Gastrocnemius medialis (tissue), 4 donors: ENCODE measurements around the gene PRICKLE3. TPM values are rescaled to one million over a fixed set of nuclear protein-coding genes. Genes with fewer than 3 reads are reported as not detected.

Experiments used
- ATAC-seq, 2 donors: fragments of 150-250 bp; one replicate each; pipeline ENCODE4 v1.9.1; 2016
- DNase-seq, 2 donors: peaks; one replicate each; pipeline ENCODE4 v3.0.0-alpha.2; 2019
- H3K27ac ChIP-seq, 4 donors: fragments of 200-600 bp; sonication (generic); 1 replicate in 1 of 4; 2 replicates in 3 of 4; pipeline ENCODE4 v1.5.1; 2016 to 2018; ENCODE audit warnings: mild to moderate bottlenecking in 2 of 4, moderate library complexity in 1 of 4
- H3K27me3 ChIP-seq, 3 donors: fragments of 200-600 bp; sonication (generic) in 2 of 3; 1 replicate in 1 of 3; 2 replicates in 2 of 3; pipeline versions ENCODE4 v1.5.1 to v1.6.0; 2016 to 2019; ENCODE audit warnings: mild to moderate bottlenecking in 1 of 3, moderate library complexity in 1 of 3
- H3K36me3 ChIP-seq, 2 donors: fragments of 200-600 bp; sonication (generic) in 1 of 2; one replicate each; pipeline ENCODE4 v1.5.1; 2017 to 2018
- H3K4me1 ChIP-seq, 2 donors: fragments of 200-600 bp; sonication (generic) in 1 of 2; one replicate each; pipeline ENCODE4 v1.5.1; 2016 to 2017; ENCODE audit warnings: mild to moderate bottlenecking in 2 of 2
- H3K4me3 ChIP-seq, 4 donors: fragments of 200-600 bp; sonication (generic) in 3 of 4; 1 replicate in 1 of 4; 2 replicates in 3 of 4; pipeline ENCODE4 v1.5.1; 2016 to 2019; ENCODE audit warnings: mild to moderate bottlenecking in 2 of 4
- H3K9me3 ChIP-seq, 3 donors: fragments of 200-600 bp; sonication (generic) in 2 of 3; 1 replicate in 1 of 3; 2 replicates in 2 of 3; pipeline ENCODE4 v1.5.1; 2016 to 2019
- POLR2A ChIP-seq, 2 donors: fragments of 450-650 bp; IDR thresholded peaks; one replicate each; pipeline ENCODE4 v1.6.1; 2017; ENCODE audit warnings: antibody characterized with exemption in 2 of 2, mild to moderate bottlenecking in 2 of 2, moderate library complexity in 2 of 2
- in situ Hi-C, 4 donors: fragments of 200-750 bp; cut with MboI; loops; one replicate each; pipeline versions ENCODE4 v1.15.0 to v1.8.0; 2017; ENCODE audit warnings: low sequenced_read_pairs in 4 of 4
- intact Hi-C: fragments of 100-400 bp; cut with DNase I; formaldehyde crosslinking; loops from one replicate; pipeline ENCODE4 v1.15.1; 2023; ENCODE audit warnings: low total_unique reads
- total RNA-seq, 4 donors: library from RNA; depleted of rRNA; stranded (reverse); fragments of >200 nt; gene quantifications; one replicate each; pipeline versions ENCODE4 v1.1.0 to v1.2.3, GENCODE V29; 2016
- TF ChIP-seq, protein P1 (sequence below), 5 experiments: fragments of 450-650 bp in 3 of 5; fragments of 200-600 bp in 2 of 5; sonication (generic) in 2 of 5; IDR thresholded peaks in 4 of 5; conservative IDR thresholded peaks in 1 of 5; 1 replicate in 4 of 5; 2 replicates in 1 of 5; pipeline ENCODE4 v1.5.1; 2016 to 2019; ENCODE audit warnings: antibody characterized with exemption in 5 of 5, mild to moderate bottlenecking in 3 of 5, moderate library complexity in 3 of 5

The PRICKLE3 gene
- total RNA-seq, 4 donors from 2014 or later = 9.1 to 33.1 (median 21.3) TPM

DNA sequence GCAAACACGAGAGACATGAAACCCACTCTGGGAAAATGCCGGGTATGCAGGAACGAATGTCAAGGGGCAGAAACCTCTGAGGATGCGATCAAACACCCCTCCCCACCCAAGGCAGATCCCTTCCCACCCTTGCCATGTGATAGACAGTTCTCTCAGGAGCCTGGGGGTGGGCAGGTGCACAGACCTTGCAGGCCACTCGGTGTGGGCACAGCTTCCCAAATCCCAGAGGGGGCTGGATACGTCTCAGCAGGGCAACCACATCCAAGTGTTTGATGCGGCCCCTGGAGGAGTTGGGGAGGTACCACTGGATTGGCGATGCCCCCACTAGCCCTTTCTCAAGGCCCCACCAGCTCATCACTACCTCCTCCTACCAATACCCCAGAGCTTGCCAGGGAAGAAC lies 24.2 kb upstream of the PRICKLE3 start:
- ATAC-seq (no peak), DNase-seq (no peak)

GRCh38 chrX:49209434-49210251 lies 23.5 kb upstream of the PRICKLE3 start:
- TF ChIP-seq, protein P1, sequence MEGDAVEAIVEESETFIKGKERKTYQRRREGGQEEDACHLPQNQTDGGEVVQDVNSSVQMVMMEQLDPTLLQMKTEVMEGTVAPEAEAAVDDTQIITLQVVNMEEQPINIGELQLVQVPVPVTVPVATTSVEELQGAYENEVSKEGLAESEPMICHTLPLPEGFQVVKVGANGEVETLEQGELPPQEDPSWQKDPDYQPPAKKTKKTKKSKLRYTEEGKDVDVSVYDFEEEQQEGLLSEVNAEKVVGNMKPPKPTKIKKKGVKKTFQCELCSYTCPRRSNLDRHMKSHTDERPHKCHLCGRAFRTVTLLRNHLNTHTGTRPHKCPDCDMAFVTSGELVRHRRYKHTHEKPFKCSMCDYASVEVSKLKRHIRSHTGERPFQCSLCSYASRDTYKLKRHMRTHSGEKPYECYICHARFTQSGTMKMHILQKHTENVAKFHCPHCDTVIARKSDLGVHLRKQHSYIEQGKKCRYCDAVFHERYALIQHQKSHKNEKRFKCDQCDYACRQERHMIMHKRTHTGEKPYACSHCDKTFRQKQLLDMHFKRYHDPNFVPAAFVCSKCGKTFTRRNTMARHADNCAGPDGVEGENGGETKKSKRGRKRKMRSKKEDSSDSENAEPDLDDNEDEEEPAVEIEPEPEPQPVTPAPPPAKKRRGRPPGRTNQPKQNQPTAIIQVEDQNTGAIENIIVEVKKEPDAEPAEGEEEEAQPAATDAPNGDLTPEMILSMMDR (IDR thresholded peaks at IDR 0.05 in 4 of 5, conservative IDR thresholded peaks at IDR 0.05 in 1 of 5) = no peak
- TF ChIP-seq POLR2A (IDR thresholded peaks at IDR 0.05) = no peak
- H3K4me3 ChIP-seq = no peak overlapping the region
- no peaks in the 10 kb centered on the region for H3K9me3 ChIP-seq
- intact Hi-C loops = no loop called here
- H3K4me1 ChIP-seq = no peaks in the 10 kb centered on the region
- ATAC-seq (no peak), DNase-seq (no peak)
- no peak overlapping the region for H3K27ac ChIP-seq
- no peaks in the 10 kb centered on the region for H3K27me3 ChIP-seq
- H3K36me3 ChIP-seq = no peaks in the 10 kb centered on the region
- in situ Hi-C loops = no loop called here

More for the DNA sequence above, 24.2 kb upstream of the PRICKLE3 start:
- intact Hi-C loops = no loop called here
- no peaks in the 10 kb centered on the region for H3K4me1 ChIP-seq
- no peak overlapping the region for H3K27ac ChIP-seq
- no peaks in the 10 kb centered on the region for H3K36me3 ChIP-seq
- H3K27me3 ChIP-seq = no peaks in the 10 kb centered on the region
- no peak overlapping the region for H3K4me3 ChIP-seq
- no peaks in the 10 kb centered on the region for H3K9me3 ChIP-seq
- TF ChIP-seq POLR2A (IDR thresholded peaks at IDR 0.05) = no peak
- TF ChIP-seq, protein P1 (IDR thresholded peaks at IDR 0.05 in 4 of 5, conservative IDR thresholded peaks at IDR 0.05 in 1 of 5) = no peak
- in situ Hi-C loops = no loop called here

- DNase-seq (no peak), ATAC-seq (no peak)
- Histone ChIP-seq H3K27me3 (no peaks in the 10 kb centered on the region), H3K4me1 (no peaks in the 10 kb centered on the region), H3K4me3 (no peak overlapping the region), H3K9me3 (no peaks in the 10 kb centered on the region), H3K27ac (no peak overlapping the region), H3K36me3 (no peaks in the 10 kb centered on the region)
- in situ Hi-C loops (no loop called here), intact Hi-C loops (no loop called here)
- TF ChIP-seq, protein P1 (IDR thresholded peaks at IDR 0.05 in 4 of 5, conservative IDR thresholded peaks at IDR 0.05 in 1 of 5) = no peak
- TF ChIP-seq POLR2A (IDR thresholded peaks at IDR 0.05) = no peak
These were observed 22.2 kb upstream of the PRICKLE3 start for GRCh38 chrX:49208399-49208798.

GRCh38 chrX:49206543-49206942 lies 20.4 kb upstream of the PRICKLE3 start:
- Histone ChIP-seq H3K36me3 (no peaks in the 10 kb centered on the region), H3K9me3 (no peaks in the 10 kb centered on the region), H3K4me3 (no peak overlapping the region), H3K27me3 (no peaks in the 10 kb centered on the region), H3K4me1 (no peaks in the 10 kb centered on the region), H3K27ac (no peak overlapping the region)
- intact Hi-C loops (no loop called here), in situ Hi-C loops (no loop called here)
- DNase-seq (no peak), ATAC-seq (no peak)
- TF ChIP-seq, protein P1 (IDR thresholded peaks at IDR 0.05 in 4 of 5, conservative IDR thresholded peaks at IDR 0.05 in 1 of 5) = no peak
- TF ChIP-seq POLR2A (IDR thresholded peaks at IDR 0.05) = no peak
